KMS-11 (cell line): ENCODE measurements around the gene CCDC177.
A peak's percentile ranks its signal among the peaks of the same experiment; 100 is the strongest.

ENCODE experiments used
- H2AFZ ChIP-seq: fragments of 200-600 bp; sonication (generic); 2 replicates; pipeline ENCODE4 v1.6.1; 2016; ENCODE audit warnings: antibody characterized with exemption, mixed run types, low read depth
- H3K27ac ChIP-seq: fragments of 200-600 bp; sonication (generic); 2 replicates; pipeline ENCODE4 v1.6.1; 2016; ENCODE audit warnings: mild to moderate bottlenecking, mixed run types
- H3K27me3 ChIP-seq: fragments of 200-600 bp; sonication (generic); 2 replicates; pipeline ENCODE4 v1.6.1; 2017; ENCODE audit warnings: mild to moderate bottlenecking, low read depth, mixed run types, moderate library complexity; ENCODE audit not compliant: insufficient read depth
- H3K36me3 ChIP-seq: fragments of 200-600 bp; sonication (generic); 2 replicates; pipeline ENCODE4 v1.6.1; 2017; ENCODE audit warnings: mild to moderate bottlenecking, mixed run types; ENCODE audit not compliant: insufficient read depth
- H3K4me1 ChIP-seq: fragments of 200-600 bp; sonication (generic); 2 replicates; pipeline ENCODE4 v1.6.1; 2016; ENCODE audit warnings: mild to moderate bottlenecking, low read depth, mixed run types; ENCODE audit not compliant: poor library complexity, severe bottlenecking
- H3K4me2 ChIP-seq: fragments of 200-600 bp; sonication (generic); 2 replicates; pipeline ENCODE4 v1.7.0; 2016; ENCODE audit warnings: mild to moderate bottlenecking, mixed run types
- H3K4me3 ChIP-seq: fragments of 200-600 bp; sonication (generic); IDR thresholded peaks from 2 replicates; pipeline ENCODE4 v1.6.1; 2017; ENCODE audit warnings: low read depth, low read length, mixed read lengths; ENCODE audit not compliant: insufficient read depth
- H3K79me2 ChIP-seq: fragments of 200-600 bp; sonication (generic); 2 replicates; pipeline ENCODE4 v1.6.1; 2016; ENCODE audit warnings: low read depth, mixed run types; ENCODE audit not compliant: insufficient read depth
- H3K9ac ChIP-seq: fragments of 200-600 bp; sonication (generic); 2 replicates; pipeline ENCODE4 v1.6.1; 2016; ENCODE audit warnings: mild to moderate bottlenecking, mixed run types
- H4K20me1 ChIP-seq: fragments of 200-600 bp; sonication (generic); 2 replicates; pipeline ENCODE4 v1.6.1; 2016; ENCODE audit warnings: mild to moderate bottlenecking, mixed run types; ENCODE audit not compliant: insufficient read depth
- TF ChIP-seq, protein P1 (sequence below): fragments of 200-600 bp; sonication (generic); conservative IDR thresholded peaks from 2 replicates; pipeline ENCODE4 v1.6.1; 2017; ENCODE audit warnings: low read depth, mild to moderate bottlenecking, antibody characterized with exemption, low read length, moderate library complexity, mixed read lengths

Gene CCDC177

DNA sequence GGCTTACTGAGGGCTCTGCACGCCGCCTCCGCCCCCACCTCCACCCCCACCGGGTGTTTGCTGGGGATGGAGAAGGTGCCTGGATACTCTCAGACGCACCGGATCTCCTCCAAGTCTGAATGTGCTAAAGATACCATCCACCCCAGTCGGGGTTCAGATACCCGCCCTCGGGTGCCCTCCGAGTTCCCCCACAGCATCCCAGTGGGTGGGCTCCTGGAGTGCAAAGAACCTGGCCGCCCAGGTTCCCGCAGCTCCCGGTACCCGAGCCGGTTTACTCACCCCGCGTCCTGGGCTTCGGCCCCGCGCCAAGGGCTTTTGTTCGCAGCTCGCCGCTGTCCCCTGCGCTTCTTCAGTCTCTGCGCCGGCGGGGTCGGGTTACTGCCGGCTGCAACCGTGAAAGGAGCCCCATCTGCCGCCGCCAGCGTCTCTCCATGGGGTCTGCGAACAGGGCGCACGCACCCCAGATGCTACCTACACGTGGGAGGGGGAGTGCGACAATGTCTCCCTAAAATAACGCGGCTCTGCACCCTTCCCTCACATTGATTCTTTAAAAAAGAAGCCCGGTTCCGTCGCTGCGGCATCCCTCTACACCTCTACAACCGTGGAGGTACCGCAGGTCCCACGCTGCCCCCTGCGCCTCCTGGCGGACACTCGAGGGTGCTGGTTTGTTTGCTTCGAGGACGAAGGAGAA is at the start of gene CCDC177:
CCDC177 (minus strand) TSS at position 609 of the 691 bp plus-strand sequence. CDS start 1,249 bp downstream, outside the sequence.
- H3K27ac ChIP-seq: no peak within 1 kb of the TSS
- H2AFZ ChIP-seq: peak within 1 kb of the TSS; percentile 52; the same call in 1 of the 2 replicates
- H3K4me1 ChIP-seq: peaks cover 3% of the 10 kb centered on the region
- no peaks in the 10 kb centered on the region for H3K27me3 ChIP-seq
- no peak within 1 kb of the TSS for H3K4me3 ChIP-seq
- H3K79me2 ChIP-seq: no peaks in the 10 kb centered on the region
- TF ChIP-seq, protein P1, sequence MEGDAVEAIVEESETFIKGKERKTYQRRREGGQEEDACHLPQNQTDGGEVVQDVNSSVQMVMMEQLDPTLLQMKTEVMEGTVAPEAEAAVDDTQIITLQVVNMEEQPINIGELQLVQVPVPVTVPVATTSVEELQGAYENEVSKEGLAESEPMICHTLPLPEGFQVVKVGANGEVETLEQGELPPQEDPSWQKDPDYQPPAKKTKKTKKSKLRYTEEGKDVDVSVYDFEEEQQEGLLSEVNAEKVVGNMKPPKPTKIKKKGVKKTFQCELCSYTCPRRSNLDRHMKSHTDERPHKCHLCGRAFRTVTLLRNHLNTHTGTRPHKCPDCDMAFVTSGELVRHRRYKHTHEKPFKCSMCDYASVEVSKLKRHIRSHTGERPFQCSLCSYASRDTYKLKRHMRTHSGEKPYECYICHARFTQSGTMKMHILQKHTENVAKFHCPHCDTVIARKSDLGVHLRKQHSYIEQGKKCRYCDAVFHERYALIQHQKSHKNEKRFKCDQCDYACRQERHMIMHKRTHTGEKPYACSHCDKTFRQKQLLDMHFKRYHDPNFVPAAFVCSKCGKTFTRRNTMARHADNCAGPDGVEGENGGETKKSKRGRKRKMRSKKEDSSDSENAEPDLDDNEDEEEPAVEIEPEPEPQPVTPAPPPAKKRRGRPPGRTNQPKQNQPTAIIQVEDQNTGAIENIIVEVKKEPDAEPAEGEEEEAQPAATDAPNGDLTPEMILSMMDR: peak; percentile 57
- no peaks in the 10 kb centered on the region for H3K36me3 ChIP-seq
- H3K9ac ChIP-seq: no peak within 1 kb of the TSS
- no peaks in the 10 kb centered on the region for H4K20me1 ChIP-seq
- H3K4me2 ChIP-seq: peak within 1 kb of the TSS; percentile 48; the same call in 1 of the 2 replicates

DNA sequence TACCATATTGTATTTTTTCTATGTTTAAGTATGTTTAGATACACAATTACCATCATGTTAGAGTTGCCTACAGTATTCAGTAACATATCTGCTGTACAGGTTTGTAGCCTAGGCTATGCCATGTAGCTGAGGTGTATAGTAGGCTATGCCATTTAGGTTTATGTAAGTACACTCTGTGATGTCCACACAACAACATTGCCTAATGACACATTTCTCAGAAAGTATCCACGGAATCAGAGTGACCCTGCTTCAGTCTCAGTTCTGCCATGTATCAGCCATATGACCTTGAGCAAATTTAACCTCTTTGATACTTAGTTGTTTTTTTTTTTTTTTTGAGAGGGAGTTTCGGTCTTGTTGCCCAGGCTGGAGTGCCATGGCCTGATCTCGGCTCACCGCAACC is 49.5 kb upstream of the CCDC177 start:
- H3K36me3 ChIP-seq: no peaks in the 10 kb centered on the region
- no peak overlapping the region for H3K9ac ChIP-seq
- no peak overlapping the region for H3K4me3 ChIP-seq
- H3K79me2 ChIP-seq: no peaks in the 10 kb centered on the region; the same call in 1 of the 2 replicates
- no peaks in the 10 kb centered on the region for H3K27me3 ChIP-seq
- H3K27ac ChIP-seq: no peak overlapping the region
- no peak overlapping the region for H2AFZ ChIP-seq
- no peaks in the 10 kb centered on the region for H3K4me1 ChIP-seq
- TF ChIP-seq, protein P1: no peak
- no peaks in the 10 kb centered on the region for H4K20me1 ChIP-seq
- no peak overlapping the region for H3K4me2 ChIP-seq

DNA sequence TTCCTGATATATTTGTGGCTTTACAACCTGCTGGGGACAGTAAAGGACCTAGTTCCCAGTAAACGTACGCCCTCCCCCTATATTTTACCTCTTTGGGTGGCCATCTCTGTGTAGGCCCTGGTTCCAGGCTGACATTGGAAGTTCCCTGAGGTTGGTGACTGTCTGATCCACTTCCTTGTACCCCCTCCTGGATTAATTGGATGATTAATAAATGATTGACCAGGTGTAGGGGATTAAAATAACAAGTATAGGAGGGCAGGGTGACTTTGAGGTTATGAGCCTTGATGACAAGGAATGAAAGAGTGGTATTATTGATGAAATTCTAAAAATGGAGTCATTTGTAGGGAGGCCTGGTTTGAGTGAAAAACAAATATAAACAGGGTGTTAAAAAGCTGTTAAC is 46.3 kb upstream of the CCDC177 start:
- peaks cover 10% of the 10 kb centered on the region; the same call in 1 of the 2 replicates for H3K79me2 ChIP-seq
- H3K9ac ChIP-seq: no peak overlapping the region
- H4K20me1 ChIP-seq: no peaks in the 10 kb centered on the region
- no peak overlapping the region for H3K27ac ChIP-seq
- no peak overlapping the region for H3K4me3 ChIP-seq
- H3K27me3 ChIP-seq: no peaks in the 10 kb centered on the region
- H3K4me2 ChIP-seq: no peak overlapping the region
- peaks cover 27% of the 10 kb centered on the region for H3K4me1 ChIP-seq
- H3K36me3 ChIP-seq: no peaks in the 10 kb centered on the region
- TF ChIP-seq, protein P1: no peak
- H2AFZ ChIP-seq: no peak overlapping the region

DNA sequence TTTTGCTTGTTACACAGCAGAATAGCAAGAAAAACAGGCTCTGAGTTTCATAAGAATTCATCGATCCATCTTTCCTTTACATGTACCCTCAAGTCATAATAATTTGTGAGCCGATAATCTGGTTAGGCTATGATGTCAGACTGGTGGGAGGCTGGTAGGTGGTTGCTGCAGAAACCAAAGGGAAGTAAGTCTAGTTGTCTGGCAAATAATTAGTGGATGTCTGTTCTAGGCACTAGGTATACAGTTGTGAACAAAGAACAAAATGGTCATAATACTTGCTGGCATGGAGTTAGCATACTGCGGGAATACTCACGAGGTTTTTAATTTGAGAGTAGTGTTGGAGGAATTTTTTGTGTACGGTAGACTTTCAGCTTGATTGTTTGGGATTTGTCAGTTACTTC is 45.5 kb upstream of the CCDC177 start:
- peaks cover 10% of the 10 kb centered on the region; the same call in 1 of the 2 replicates for H3K79me2 ChIP-seq
- peaks cover 35% of the 10 kb centered on the region for H3K4me1 ChIP-seq

More for the DNA sequence above, 45.5 kb upstream of the CCDC177 start:
- Histone ChIP-seq H3K27ac (no peak overlapping the region), H2AFZ (no peak overlapping the region), H3K27me3 (no peaks in the 10 kb centered on the region), H4K20me1 (no peaks in the 10 kb centered on the region), H3K4me2 (no peak overlapping the region), H3K4me3 (no peak overlapping the region), H3K9ac (no peak overlapping the region), H3K36me3 (no peaks in the 10 kb centered on the region)
- TF ChIP-seq, protein P1: no peak
